ENCODE data around the gene SNX15. TPM values are rescaled to one million over a fixed set of nuclear protein-coding genes. Genes with fewer than 3 reads are reported as not detected.

SNX15 gene
- total RNA-seq, 3 donors from 2014 or later (not counting 1 experiment from before 2014, with no cell fraction given), result 16.9 to 28.1 (median 27.1) TPM

DNA sequence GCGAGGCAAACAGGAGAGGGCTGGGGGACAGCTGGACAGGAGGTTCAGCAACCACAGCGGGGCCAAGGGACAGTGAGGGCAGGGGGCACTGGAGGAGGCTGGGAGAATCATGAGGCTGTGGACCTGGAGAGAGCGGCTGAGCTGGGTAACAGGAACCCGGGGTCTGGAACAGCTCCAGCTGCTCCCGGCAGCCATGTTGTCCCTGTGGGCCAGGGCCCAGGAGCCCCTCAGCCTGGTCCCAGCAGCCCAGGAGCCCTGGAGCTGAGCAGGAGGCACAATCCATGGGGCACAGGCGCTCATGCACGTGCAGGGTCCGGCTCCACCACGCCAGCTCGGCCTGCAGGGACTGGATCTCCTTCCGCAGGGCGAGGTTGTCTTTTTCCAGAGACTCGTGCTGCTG is 37.8 kb upstream of the SNX15 start:
- Histone ChIP-seq H3K4me1 (ENCODE audit: control insufficient read depth, insufficient read depth, low read length) (peaks cover 21% of the 10 kb centered on the region), H3K36me3 (ENCODE audit: control insufficient read depth, insufficient read depth, low read length) (no peaks in the 10 kb centered on the region), H3K27me3 (ENCODE audit: control insufficient read depth, insufficient read depth, low read length) (no peaks in the 10 kb centered on the region), H3K4me3 (ENCODE audit: low read length) (no peak overlapping the region), H3K27ac (ENCODE audit: low read length) (no peak overlapping the region), H3K9me3 (ENCODE audit: control insufficient read depth, insufficient read depth, low read length) (no peaks in the 10 kb centered on the region)
- intact Hi-C loops (cut with micrococcal nuclease), result no loop called here
- ATAC-seq, result no peak
- Mint-ChIP-seq H3K9me3 (no peaks in the 10 kb centered on the region), H3K4me3 (no peak overlapping the region), H3K27me3 (ENCODE audit: low read depth in 2 of 2) (peaks cover 0 to 3% of the 10 kb centered on the region in 2 donors), H3K4me1 (peaks cover 11 to 20% of the 10 kb centered on the region in 2 donors), H3K36me3 (no peaks in the 10 kb centered on the region), H3K27ac (no peak overlapping the region)
- TF ChIP-seq, protein P1, sequence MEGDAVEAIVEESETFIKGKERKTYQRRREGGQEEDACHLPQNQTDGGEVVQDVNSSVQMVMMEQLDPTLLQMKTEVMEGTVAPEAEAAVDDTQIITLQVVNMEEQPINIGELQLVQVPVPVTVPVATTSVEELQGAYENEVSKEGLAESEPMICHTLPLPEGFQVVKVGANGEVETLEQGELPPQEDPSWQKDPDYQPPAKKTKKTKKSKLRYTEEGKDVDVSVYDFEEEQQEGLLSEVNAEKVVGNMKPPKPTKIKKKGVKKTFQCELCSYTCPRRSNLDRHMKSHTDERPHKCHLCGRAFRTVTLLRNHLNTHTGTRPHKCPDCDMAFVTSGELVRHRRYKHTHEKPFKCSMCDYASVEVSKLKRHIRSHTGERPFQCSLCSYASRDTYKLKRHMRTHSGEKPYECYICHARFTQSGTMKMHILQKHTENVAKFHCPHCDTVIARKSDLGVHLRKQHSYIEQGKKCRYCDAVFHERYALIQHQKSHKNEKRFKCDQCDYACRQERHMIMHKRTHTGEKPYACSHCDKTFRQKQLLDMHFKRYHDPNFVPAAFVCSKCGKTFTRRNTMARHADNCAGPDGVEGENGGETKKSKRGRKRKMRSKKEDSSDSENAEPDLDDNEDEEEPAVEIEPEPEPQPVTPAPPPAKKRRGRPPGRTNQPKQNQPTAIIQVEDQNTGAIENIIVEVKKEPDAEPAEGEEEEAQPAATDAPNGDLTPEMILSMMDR (IDR thresholded peaks at IDR 0.05), result no peak
- WGBS (ENCODE audit: insufficient coverage), result 91% methylated on average over 13 of the region's 13 CpGs
- DNase-seq, result no peak

DNA sequence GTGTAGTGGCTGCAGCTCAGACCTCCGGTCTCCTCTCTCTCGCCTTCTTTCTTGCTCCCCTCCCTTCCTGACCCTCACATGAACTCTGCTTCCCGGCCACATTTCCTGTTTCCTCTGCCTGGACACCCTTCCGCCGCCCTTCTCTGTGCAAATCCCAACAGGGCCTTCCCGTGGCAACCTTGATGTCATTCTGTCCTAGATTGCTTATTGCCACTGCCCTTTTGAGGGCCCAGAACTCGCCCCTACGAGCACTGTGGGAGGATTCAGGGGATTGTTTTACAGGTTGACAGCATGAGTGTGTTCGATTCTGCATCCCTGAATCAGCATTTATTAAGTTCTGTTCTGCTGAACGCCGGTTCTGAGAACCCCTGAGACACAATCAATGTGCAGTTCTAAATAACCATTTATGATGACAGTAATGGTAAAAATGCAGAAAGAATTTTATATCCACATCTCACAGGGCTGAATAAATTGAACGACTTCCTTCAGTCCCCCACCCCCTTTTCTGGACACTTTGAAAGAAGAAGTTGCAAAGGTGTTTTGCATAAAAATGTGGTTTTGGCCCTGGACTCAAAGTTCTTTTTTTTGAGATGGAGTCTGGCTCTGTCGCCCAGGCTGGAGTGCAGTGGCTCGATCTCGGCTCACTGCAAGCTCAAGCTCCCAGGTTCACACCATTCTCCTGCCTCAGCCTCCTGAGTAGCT is 36.9 kb upstream of the SNX15 start:
- ATAC-seq, result no peak
- Mint-ChIP-seq H3K9me3 (no peaks in the 10 kb centered on the region), H3K4me3 (peak overlapping the region; percentile 38), H3K36me3 (no peaks in the 10 kb centered on the region), H3K27me3 (ENCODE audit: low read depth in 2 of 2) (no peaks in the 10 kb centered on the region), H3K27ac (peak overlapping the region in 1 of 2 donors; percentile 62), H3K4me1 (peaks cover 11 to 20% of the 10 kb centered on the region in 2 donors)
- Histone ChIP-seq H3K4me1 (ENCODE audit: control insufficient read depth, insufficient read depth, low read length) (peaks cover 21% of the 10 kb centered on the region), H3K27ac (ENCODE audit: low read length) (no peak overlapping the region), H3K9me3 (ENCODE audit: control insufficient read depth, insufficient read depth, low read length) (no peaks in the 10 kb centered on the region), H3K36me3 (ENCODE audit: control insufficient read depth, insufficient read depth, low read length) (no peaks in the 10 kb centered on the region), H3K4me3 (ENCODE audit: low read length) (no peak overlapping the region), H3K27me3 (ENCODE audit: control insufficient read depth, insufficient read depth, low read length) (no peaks in the 10 kb centered on the region)
- WGBS (ENCODE audit: insufficient coverage), result 20% methylated on average over 12 of the region's 15 CpGs
- TF ChIP-seq, protein P1 (IDR thresholded peaks at IDR 0.05), result no peak
- no peak for DNase-seq
- intact Hi-C loops (cut with micrococcal nuclease), result no loop called here

DNA sequence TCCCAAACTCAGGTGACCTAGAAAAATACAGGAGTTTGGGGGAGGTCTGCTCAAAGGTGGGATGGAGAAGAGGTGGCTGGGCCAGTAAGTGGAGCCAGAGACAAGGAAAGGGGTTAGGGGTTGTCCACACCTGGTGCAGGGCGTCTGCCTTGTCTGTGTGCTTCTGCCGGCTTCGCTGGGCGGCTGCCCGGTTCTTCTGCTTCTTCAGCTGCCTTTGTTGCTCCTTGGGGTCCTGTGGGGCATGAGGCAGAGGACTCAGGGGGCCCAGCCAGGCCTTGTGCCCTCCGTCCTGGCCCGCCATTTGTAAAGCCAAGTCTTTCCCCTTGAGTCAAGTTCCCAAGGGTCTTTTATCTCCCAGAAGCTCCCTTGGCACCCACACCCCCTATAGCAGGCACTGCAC is 32.9 kb upstream of the SNX15 start:
- Mint-ChIP-seq H3K36me3 (no peaks in the 10 kb centered on the region), H3K9me3 (no peaks in the 10 kb centered on the region), H3K27ac (no peak overlapping the region), H3K4me3 (no peak overlapping the region), H3K4me1 (peaks cover 11 to 22% of the 10 kb centered on the region in 2 donors), H3K27me3 (ENCODE audit: low read depth in 2 of 2) (no peaks in the 10 kb centered on the region)
- 92% methylated on average over 7 of the region's 7 CpGs for WGBS (ENCODE audit: insufficient coverage)
- no peak overlapping the region for H3K4me3 ChIP-seq (ENCODE audit: low read length)
- intact Hi-C loops (cut with micrococcal nuclease), result no loop called here
- TF ChIP-seq, protein P1 (IDR thresholded peaks at IDR 0.05), result no peak
- ATAC-seq, result no peak
- H3K9me3 ChIP-seq (ENCODE audit: control insufficient read depth, insufficient read depth, low read length), result no peaks in the 10 kb centered on the region
- H3K27ac ChIP-seq (ENCODE audit: low read length), result no peak overlapping the region
- peaks cover 19% of the 10 kb centered on the region for H3K4me1 ChIP-seq (ENCODE audit: control insufficient read depth, insufficient read depth, low read length)
- H3K36me3 ChIP-seq (ENCODE audit: control insufficient read depth, insufficient read depth, low read length), result no peaks in the 10 kb centered on the region
- no peaks in the 10 kb centered on the region for H3K27me3 ChIP-seq (ENCODE audit: control insufficient read depth, insufficient read depth, low read length)
- DNase-seq, result no peak

DNA sequence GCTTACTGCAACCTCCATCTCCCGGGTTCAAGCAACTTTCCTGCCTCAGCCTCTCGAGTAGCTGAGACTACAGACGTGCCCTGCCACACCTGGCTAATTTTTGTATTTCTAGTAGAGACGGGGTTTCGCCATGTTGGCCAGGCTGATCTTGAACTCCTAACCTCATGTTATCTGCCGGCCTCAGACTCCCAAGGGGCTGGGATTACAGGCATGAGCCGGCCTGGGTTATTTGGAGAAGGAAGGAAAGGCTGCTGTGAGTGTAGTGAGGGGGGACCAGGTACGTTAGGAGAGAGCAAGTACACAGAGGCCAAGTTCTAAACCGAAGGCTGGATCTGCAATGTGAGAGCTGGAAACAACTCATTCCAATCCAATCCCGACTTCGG is 30.9 kb upstream of the SNX15 start:
- WGBS (ENCODE audit: insufficient coverage), result 53% methylated on average over 11 of the region's 11 CpGs
- Mint-ChIP-seq H3K27ac (peak overlapping the region in 1 of 2 donors; percentile 53), H3K4me1 (peaks cover 0 to 9% of the 10 kb centered on the region in 2 donors), H3K36me3 (no peaks in the 10 kb centered on the region), H3K9me3 (no peaks in the 10 kb centered on the region), H3K27me3 (ENCODE audit: low read depth in 2 of 2) (no peaks in the 10 kb centered on the region), H3K4me3 (no peak overlapping the region)
- Histone ChIP-seq H3K4me3 (ENCODE audit: low read length) (peak overlapping the region; percentile 0), H3K4me1 (ENCODE audit: control insufficient read depth, insufficient read depth, low read length) (peaks cover 8% of the 10 kb centered on the region), H3K36me3 (ENCODE audit: control insufficient read depth, insufficient read depth, low read length) (no peaks in the 10 kb centered on the region), H3K9me3 (ENCODE audit: control insufficient read depth, insufficient read depth, low read length) (no peaks in the 10 kb centered on the region), H3K27me3 (ENCODE audit: control insufficient read depth, insufficient read depth, low read length) (no peaks in the 10 kb centered on the region), H3K27ac (ENCODE audit: low read length) (no peak overlapping the region)
- TF ChIP-seq, protein P1 (IDR thresholded peaks at IDR 0.05), result no peak
- intact Hi-C loops (cut with micrococcal nuclease), result no loop called here
- no peak for DNase-seq
- ATAC-seq, result no peak

Measured in natural killer cell (primary cell).